Measurements from ENCODE around the gene DCST2. TPM values are rescaled to one million over a fixed set of nuclear protein-coding genes. Genes with fewer than 3 reads are reported as not detected.
A peak's percentile ranks its signal among the peaks of the same experiment; 100 is the strongest.
"Not testable (repeated sequence)": the region's sequence is repeated elsewhere in the genome, so short reads cannot be mapped to it uniquely, and the experiment has no call there.

DCST2 gene
- total RNA-seq, 1 donor from 2014 or later, result 0.30 TPM

DNA sequence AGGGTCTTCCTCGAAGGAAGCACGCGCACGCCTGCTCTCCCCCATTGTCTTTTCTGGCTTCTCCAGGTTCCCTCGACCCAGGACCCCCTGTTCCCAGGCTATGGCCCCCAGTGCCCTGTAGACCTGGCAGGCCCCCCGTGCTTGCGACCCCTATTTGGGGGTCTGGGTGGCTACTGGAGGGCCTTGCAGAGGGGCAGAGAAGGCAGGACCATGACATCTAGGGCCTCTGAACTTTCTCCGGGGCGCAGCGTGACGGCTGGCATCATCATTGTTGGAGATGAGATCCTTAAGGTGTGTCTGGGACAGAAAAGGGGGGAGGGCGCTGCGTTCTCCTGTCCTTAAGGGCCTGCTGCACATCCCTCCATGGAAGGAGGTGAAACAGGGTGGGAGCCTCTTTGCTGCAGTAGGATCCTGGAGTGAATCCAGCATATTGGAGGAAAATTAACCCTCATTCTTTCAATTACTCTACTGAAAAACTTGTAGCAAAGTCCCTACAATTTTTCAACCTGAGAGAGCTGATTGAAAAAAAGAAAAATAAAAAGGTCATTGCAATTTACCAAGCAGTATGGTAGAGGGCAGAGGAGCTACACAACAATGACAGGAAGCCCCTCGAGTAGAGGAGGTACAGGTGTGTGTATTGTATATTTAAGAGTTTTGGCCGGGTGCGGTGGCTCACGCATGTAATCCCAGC, 49.7 kb downstream of the DCST2 start:
- Mint-ChIP-seq H3K4me1 (ENCODE audit: low read depth) (peaks cover 6% of the 10 kb centered on the region), H3K27me3 (ENCODE audit: low read depth) (no peaks in the 10 kb centered on the region), H3K36me3 (ENCODE audit: low read depth) (peaks cover 3% of the 10 kb centered on the region), H3K9me3 (ENCODE audit: low read depth) (no peaks in the 10 kb centered on the region), H3K27ac (ENCODE audit: unreplicated experiment) (no peak overlapping the region), H3K4me3 (ENCODE audit: unreplicated experiment) (no peak overlapping the region)
- peak; percentile 58 for DNase-seq (ENCODE audit: low spot score)
- TF ChIP-seq, protein P1, sequence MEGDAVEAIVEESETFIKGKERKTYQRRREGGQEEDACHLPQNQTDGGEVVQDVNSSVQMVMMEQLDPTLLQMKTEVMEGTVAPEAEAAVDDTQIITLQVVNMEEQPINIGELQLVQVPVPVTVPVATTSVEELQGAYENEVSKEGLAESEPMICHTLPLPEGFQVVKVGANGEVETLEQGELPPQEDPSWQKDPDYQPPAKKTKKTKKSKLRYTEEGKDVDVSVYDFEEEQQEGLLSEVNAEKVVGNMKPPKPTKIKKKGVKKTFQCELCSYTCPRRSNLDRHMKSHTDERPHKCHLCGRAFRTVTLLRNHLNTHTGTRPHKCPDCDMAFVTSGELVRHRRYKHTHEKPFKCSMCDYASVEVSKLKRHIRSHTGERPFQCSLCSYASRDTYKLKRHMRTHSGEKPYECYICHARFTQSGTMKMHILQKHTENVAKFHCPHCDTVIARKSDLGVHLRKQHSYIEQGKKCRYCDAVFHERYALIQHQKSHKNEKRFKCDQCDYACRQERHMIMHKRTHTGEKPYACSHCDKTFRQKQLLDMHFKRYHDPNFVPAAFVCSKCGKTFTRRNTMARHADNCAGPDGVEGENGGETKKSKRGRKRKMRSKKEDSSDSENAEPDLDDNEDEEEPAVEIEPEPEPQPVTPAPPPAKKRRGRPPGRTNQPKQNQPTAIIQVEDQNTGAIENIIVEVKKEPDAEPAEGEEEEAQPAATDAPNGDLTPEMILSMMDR (IDR thresholded peaks at IDR 0.05), result no peak

DNA sequence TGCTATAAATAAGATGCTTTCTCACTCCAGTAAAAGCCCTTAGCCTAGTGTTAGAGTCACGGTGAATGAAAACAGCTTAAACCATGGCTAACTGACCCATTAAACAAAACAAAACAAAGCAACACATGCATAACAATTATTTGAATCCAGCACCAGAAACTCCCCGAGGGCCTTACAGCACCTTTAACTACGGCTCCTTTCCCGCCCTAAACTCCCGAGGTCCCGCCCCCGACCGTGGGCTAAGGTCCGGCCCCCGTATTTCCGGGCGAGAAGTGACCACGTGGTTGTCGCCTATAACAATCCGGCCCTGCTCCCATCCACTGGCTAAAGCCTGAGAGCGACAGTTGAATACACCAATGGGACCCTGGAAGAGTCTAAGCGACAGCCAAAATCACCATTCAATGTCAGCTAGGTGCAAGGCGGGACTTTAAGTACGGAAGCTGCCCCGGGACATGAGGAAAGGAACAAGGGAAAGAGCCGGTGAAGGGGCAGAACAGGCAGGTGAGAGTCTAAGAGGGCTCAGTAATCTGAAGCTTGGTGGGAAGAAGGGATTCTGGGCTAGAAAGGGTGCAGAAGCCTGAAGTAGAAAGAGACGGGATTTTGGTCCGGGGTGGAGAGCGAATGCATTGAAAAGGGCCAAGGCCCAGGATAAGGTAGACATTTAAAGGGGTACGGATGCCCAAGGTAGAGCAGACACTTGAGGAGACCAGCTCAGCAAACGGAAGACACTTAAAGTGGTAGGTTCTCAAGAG, 50.5 kb downstream of the DCST2 start, which contains the start of gene FLAD1:
Gene FLAD1, plus strand, starts transcription at position 448 of the 752 bp plus-strand sequence. CDS start 351 bp downstream, outside the sequence.
- Mint-ChIP-seq H3K4me1 (ENCODE audit: low read depth) (peaks cover 6% of the 10 kb centered on the region), H3K27ac (ENCODE audit: unreplicated experiment) (no peak within 1 kb of the TSS), H3K9me3 (ENCODE audit: low read depth) (no peaks in the 10 kb centered on the region), H3K4me3 (ENCODE audit: unreplicated experiment) (no peak within 1 kb of the TSS), H3K36me3 (ENCODE audit: low read depth) (no peaks in the 10 kb centered on the region), H3K27me3 (ENCODE audit: low read depth) (no peaks in the 10 kb centered on the region)
- TF ChIP-seq, protein P1 (IDR thresholded peaks at IDR 0.05), result no peak
- DNase-seq (ENCODE audit: low spot score), result peak; percentile 96

DNA sequence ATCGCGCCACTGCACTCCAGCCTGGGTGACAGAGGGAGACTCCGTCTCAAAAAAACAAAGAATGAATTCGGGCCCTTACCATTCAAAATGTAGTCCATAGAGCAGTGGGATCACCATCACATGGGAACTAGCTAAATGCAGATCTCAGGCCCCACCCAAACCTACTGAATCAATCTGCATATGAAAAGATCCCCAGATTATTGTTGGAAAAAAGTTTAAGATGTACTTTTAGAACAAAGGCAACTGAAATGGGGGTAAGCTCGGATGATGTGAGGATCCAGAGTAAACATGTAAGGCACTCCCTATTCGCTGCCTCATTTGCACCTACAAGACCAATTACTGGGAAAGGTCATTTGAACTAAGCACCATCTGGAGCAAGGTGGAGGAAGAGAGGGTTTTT, 51.2 kb downstream of the DCST2 start:
- Mint-ChIP-seq H3K36me3 (ENCODE audit: low read depth) (no peaks in the 10 kb centered on the region), H3K4me3 (ENCODE audit: unreplicated experiment) (no peak overlapping the region), H3K4me1 (ENCODE audit: low read depth) (peaks cover 8% of the 10 kb centered on the region), H3K27me3 (ENCODE audit: low read depth) (no peaks in the 10 kb centered on the region), H3K9me3 (ENCODE audit: low read depth) (no peaks in the 10 kb centered on the region), H3K27ac (ENCODE audit: unreplicated experiment) (no peak overlapping the region)
- DNase-seq (ENCODE audit: low spot score), result no peak
- TF ChIP-seq, protein P1 (IDR thresholded peaks at IDR 0.05), result no peak

DNA sequence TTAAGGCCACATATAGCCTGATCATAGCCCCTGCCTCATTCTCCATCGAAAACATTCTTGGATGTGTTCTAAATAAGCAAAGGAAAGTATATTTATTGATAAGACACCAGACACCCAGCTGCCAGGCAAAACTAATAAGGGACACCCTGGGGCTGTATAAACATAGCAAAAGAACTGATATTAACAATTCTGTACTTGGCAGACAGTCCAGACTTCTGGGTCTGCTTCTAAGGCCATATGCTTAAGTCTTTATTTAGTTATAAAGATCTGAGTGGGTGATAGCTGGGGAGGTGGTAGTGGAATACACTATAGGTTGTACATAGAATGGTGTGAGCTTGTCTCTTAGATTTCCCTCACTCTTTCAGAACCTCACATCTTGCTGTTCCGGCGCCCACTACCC, 55.2 kb downstream of the DCST2 start:
- Mint-ChIP-seq H3K4me3 (ENCODE audit: unreplicated experiment) (no peak overlapping the region), H3K9me3 (ENCODE audit: low read depth) (no peaks in the 10 kb centered on the region), H3K27me3 (ENCODE audit: low read depth) (no peaks in the 10 kb centered on the region), H3K36me3 (ENCODE audit: low read depth) (no peaks in the 10 kb centered on the region), H3K27ac (ENCODE audit: unreplicated experiment) (no peak overlapping the region), H3K4me1 (ENCODE audit: low read depth) (peaks cover 3% of the 10 kb centered on the region)
- no peak for DNase-seq (ENCODE audit: low spot score)
- TF ChIP-seq, protein P1 (IDR thresholded peaks at IDR 0.05), result no peak

DNA sequence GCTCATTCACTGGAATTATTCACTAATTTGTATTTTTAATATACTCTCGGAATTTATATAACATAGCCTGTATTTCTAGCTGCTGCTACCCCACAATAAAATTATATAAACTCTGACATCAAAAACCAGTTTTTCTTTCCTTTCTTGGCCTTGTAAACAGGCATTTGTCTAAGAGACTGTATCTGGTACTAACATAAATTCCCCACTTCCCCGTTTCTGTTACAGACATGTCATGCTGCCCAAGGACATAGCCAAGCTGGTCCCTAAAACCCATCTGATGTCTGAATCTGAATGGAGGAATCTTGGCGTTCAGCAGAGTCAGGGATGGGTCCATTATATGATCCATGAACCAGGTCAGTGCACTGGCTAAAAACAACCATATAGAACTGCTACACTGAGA, 55.8 kb downstream of the DCST2 start:
- not testable (repeated sequence) for H3K27ac Mint-ChIP-seq (ENCODE audit: unreplicated experiment)

More for the DNA sequence above, 55.8 kb downstream of the DCST2 start:
- H3K4me3 Mint-ChIP-seq (ENCODE audit: unreplicated experiment); H3K27me3 Mint-ChIP-seq (ENCODE audit: low read depth); H3K9me3 Mint-ChIP-seq (ENCODE audit: low read depth); H3K36me3 Mint-ChIP-seq (ENCODE audit: low read depth); DNase-seq (ENCODE audit: low spot score); H3K4me1 Mint-ChIP-seq (ENCODE audit: low read depth): not testable (repeated sequence)

Data from chondrocyte (in vitro differentiated cells).